Breast epithelium (tissue), 3 donors: ENCODE data around the gene EXO1.

ENCODE experiments used
- CTCF ChIP-seq, 3 donors: fragments of 450-650 bp; IDR thresholded peaks; one replicate each; pipeline ENCODE4 v1.5.1; 2016 to 2017; ENCODE audit warnings: antibody characterized with exemption in 3 of 3, mild to moderate bottlenecking in 3 of 3, moderate library complexity in 3 of 3
- POLR2AphosphoS5 ChIP-seq, 3 donors: sonication (generic); formaldehyde crosslinking; IDR thresholded peaks; one replicate each; pipeline ENCODE4 v1.6.1; 2017; ENCODE audit warnings: antibody characterized with exemption in 3 of 3

- TF ChIP-seq CTCF (IDR thresholded peaks at IDR 0.05) (no peak), POLR2AphosphoS5 (IDR thresholded peaks at IDR 0.05) (no peak)
These were observed 52.4 kb downstream of the EXO1 start for GRCh38 chr1:241900381-241900780.
